SH-SY5Y (cell line): ENCODE results near the gene XDH.

Source experiments
- GATA2 ChIP-seq: IDR thresholded peaks from 2 replicates; pipeline ENCODE4 v1.6.1; 2011; ENCODE audit warnings: mild to moderate bottlenecking, low read depth, low read length
- GATA3 ChIP-seq: IDR thresholded peaks from 2 replicates; pipeline ENCODE4 v1.6.1; 2011; ENCODE audit warnings: low read depth, mild to moderate bottlenecking, low read length, moderate library complexity

GRCh38 chr2:31387850-31388249, 26.7 kb downstream of the XDH start:
- TF ChIP-seq GATA3 (no peak), GATA2 (no peak)
